Measurements from ENCODE around the gene CCDC71L. TPM values are rescaled to one million over a fixed set of nuclear protein-coding genes. Genes with fewer than 3 reads are reported as not detected.

The CCDC71L gene
- polyA plus RNA-seq, 3 donors, result 4.9 to 146 (median 60.8) TPM

DNA sequence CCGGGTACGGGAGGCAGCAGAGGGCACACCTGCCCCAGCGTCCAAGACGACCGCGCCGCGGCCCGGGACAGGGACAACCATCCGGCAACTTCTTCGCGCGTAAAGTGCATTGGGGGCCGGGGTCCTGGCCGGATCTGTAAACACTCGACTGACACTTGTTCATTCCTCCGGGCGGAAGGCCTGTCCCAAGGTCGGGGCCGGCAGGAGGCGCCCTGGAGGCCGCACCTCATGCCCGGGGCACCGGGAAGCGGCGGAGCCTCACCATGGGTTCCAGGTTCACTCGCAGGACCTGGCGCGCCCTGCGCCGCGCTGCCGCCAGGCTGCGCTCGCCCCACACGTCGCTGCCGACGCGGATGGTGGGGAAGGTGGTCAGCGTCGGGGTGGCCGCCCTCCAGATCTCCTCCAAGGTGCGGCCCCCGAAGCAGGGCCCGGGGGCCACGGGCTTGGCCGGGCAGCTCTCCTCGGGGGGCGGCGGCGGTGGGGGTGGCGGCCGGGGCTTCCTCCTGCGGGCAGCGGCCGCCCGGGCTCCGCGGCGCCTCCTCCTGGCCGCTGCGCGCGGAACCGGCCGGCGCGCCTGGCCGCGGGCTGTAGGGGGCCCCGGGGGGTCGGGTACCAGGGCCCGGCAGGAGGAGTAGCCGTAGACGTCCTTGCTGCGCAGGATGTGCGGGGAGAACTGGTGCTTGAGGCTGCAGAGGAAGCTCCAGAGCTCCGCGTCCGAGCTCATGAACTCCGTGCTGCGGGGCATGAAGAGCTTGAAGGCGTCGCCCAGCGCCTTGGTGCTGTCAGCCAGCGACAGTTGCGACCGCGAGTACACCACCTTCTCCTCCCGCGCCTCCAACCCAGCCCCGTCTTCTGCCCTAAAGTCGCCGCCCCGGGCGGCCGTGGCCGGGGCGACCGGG lies 746 bp downstream of the CCDC71L start:
- WGBS, 3 donors, result 0% methylated on average over 63 to 101 of the region's 101 CpGs
- peak overlapping the region; percentile 85 for H3K27ac ChIP-seq (ENCODE audit: low read depth, low read length)

DNA sequence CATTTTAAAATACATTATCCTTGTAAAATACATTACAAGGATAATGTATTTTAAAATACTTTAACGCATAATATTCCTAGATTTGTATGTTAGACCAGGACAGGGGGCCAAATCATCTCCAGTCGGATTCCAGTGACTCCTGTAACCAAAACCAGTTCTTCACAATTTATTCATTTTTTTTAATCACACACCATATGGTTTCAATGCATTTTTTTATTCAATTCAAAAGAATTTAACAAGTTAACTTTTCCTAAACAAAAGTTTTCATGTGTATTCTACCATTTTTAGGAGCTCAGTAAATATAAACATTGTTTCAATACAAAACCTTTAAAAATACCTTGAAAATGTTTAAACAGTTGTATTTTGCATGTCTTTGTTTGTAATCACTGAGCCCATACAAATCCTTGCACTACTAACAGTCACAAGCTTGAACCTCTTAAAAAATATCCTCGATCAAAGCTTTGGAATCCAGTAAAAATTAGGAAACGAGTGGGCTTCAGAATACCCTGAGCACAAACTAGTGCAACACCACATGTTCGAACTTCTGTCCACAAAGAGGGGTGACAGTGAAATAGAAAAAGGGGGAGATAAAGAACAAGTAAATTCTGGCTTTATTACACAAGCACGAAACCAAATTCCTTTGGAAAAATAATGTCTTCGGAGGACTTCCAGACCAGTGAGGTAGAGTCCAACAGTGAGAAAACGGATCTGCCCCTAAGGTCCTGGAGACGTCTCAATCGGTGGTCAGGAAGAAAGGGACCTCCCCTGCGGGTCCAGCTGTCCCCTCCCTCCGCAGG lies 1.6 kb downstream of the CCDC71L start:
- H3K27ac ChIP-seq (ENCODE audit: low read depth, low read length), result peak overlapping the region; percentile 85
- 17 to 23% (median 18%) methylated on average over 12 of the region's 12 CpGs for WGBS, 3 donors

DNA sequence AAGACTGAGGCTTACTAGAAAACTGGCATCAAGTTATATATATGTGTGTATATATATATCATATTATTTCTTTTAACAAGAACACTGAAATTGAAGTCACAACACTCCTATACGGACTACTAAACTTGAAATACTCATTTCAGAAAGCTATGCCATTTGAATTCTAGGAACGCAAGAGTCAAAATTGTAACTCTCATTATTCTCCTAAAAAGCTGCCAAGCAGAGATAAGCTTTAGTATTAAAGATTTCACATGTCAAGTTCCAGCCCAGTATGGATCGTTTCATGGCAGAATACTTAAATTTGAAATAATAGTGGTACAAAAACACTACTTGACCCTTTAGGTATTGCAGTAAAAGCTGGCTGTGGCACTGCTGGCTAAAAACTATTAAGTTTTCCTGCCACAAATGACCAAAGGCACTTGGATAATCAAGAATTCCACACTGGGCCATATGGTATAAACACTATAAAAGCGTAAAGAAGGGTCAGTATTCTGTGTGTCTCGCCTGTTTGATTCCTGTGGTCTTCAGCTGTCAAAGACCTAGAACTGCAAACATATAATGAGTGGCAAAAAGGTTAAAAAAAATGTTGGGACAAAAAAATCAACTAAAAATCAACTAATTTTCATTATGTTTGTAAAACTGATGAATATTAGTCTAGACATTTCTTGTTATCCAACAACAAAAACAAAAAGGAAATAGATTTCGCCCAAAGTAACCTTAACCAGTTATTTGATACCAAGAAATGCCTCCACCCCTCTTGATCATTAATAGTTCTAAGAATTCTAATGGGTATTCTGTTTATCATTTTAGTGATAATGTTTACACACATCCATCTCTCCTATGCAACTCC lies 2.4 kb downstream of the CCDC71L start:
- H3K27ac ChIP-seq (ENCODE audit: low read depth, low read length), result no peak overlapping the region
- 88 to 92% (median 92%) methylated on average over 6 of the region's 6 CpGs for WGBS, 3 donors

DNA sequence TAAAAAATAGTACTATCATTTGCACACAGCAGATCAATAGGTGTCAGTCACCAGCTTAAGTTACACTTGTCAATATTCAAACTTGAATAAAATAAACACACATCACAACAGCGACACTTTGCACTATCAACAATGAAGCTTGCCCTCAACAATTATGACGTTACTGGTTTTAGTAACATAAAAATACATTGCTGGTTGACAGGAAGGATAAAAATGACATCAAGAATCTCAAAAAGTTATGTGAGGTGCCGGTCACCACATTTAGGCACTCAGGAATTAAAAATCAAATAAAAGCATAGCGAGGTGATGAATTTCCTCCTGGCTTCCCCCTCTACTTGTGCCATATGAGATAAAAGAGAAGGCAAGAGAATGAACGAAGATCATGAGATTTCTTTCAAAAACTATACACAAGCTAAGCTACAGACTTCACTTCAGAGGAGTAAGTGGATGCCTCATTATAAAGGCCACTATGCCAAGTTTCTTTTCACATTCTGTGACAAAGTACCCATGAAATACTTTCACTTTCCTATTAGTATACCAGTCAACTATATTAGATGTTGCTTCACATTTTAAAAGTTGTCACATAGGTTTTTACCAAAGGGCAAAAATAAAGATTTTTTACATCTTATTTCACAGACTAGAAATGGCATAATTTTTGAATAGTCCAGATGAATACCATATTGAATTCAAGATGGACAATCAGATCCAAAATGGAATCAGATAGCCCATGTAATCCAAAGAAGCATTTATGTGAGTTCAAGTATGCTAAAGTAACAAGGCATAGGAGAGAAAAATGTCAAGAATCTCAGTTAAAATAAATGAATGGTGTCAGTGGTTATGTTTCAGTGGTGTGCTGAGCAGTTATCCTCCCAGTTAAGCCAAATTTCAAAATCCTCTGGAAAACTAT lies 3.6 kb downstream of the CCDC71L start:
- WGBS, 3 donors, result 53 to 72% (median 61%) methylated on average over 5 of the region's 5 CpGs
- no peak overlapping the region for H3K27ac ChIP-seq (ENCODE audit: low read depth, low read length)

DNA sequence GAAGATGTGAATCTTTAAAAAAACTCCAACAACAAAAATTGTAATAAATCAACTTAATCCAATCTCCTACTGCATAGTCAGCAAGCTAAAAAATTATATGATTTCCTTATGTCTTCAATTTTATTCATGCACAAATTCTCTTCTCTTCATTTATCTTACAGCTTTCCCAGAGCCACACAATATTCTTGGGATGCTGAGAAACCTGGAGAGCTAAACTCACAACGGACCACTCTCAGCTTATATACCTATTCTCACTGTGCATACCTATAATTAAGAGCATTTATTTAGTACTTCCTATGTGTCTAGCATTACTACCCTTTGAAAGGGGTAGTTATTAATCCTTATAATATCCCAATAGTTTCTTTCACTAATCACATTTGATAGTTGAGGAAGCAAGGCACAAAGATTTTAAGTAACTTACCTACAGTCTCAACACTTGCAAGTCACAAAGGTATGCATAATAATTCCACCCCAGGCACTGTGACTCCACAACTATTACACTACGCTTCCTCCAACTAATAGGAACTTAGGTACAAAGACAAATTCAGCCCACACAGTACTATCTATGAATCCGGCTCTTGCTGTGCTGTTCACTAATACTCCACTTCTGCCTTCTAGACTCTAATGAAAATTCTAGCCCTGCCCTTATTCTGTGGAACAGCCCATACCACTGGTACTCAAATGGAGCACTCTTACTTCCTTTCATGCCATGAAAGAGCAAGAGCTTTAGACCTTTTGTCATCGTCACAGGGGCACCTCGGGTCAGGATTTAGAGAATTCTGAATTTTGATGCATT lies 5.1 kb downstream of the CCDC71L start:
- 95 to 97% (median 96%) methylated on average over 5 of the region's 5 CpGs for WGBS, 3 donors
- no peak overlapping the region for H3K27ac ChIP-seq (ENCODE audit: low read depth, low read length)

DNA sequence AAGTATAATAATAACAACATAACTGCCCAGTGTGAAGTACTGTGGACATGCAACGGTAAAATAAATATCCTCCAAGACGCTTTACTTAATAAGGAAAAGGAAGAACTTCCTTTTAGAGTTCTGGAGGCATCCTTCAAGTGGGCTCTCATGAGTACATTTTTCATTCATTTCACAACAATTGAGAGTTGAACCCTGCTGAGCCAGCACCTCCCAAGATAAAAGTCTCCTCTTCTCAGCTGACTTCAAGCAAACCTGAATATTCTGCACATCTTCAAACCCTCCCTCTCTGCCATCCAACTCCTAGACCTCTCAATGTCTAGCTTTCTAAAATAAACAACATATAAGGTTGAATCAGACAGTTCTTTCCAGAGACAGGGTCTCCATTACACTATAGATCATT lies 7.5 kb downstream of the CCDC71L start:
- 40 to 85% (median 72%) methylated on average over 2 of the region's 2 CpGs for WGBS, 3 donors
- no peak overlapping the region for H3K27ac ChIP-seq (ENCODE audit: low read depth, low read length)

DNA sequence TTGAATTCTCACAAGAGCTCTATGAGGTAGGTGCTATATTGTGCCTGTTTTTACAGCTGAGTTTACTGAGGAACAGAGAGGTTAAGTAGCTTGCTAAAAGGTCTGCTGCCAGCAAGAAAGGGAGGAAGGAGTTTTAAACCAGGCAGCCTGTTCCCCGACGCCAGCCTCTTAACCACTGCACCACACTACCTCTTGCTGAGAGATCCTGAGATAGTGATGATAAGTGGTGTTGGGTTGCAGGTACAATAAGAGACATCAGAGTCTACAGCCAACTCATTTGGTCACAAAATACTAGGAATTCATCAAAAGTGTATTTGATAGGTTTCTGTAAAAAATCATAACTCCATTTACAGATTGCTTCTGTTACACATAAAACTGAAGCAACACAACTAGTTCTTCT lies 8.0 kb downstream of the CCDC71L start:
- 88 to 92% (median 88%) methylated on average over 2 of the region's 2 CpGs for WGBS, 3 donors
- H3K27ac ChIP-seq (ENCODE audit: low read depth, low read length), result no peak overlapping the region

DNA sequence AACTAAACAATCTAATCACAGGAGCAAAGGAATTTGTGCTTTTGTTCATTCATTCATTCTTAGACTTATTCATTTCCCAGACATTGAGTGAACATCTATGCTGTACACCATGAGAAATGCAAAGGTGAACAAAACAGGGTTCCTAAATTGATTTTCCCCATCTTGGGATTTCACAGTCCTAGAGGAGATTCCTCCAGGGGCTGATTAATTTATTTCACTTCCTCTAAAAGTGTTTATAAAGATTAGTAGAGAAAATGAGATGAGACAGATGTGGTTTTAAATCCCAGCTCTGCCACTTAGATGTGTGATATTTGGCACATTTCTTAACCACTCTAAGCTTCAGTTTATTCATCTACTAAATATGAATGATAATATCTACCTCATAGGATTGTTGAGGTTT lies 8.9 kb downstream of the CCDC71L start:
- no peak overlapping the region for H3K27ac ChIP-seq (ENCODE audit: low read depth, low read length)

DNA sequence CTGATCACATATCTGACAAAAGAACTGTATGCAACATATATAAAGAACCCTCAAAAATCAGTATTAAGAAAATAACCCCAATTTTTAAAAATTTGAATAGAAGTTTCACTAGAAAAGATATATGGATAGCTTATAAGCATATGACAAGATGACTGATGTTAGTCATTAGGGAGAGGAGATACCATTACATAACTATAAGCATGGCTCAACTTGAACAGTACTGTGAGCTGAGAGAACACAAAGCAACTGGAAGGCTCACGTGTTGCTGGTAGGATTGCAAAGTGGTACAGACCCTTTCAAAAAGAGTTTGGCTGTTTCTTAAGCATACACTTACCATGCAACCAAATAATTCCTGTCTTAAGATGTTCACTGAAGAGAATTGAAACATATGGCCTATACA lies 14.7 kb downstream of the CCDC71L start:
- WGBS, 3 donors, result 76 to 83% (median 81%) methylated on average over 1 of the region's 1 CpG
- H3K27ac ChIP-seq (ENCODE audit: low read depth, low read length), result no peak overlapping the region

DNA sequence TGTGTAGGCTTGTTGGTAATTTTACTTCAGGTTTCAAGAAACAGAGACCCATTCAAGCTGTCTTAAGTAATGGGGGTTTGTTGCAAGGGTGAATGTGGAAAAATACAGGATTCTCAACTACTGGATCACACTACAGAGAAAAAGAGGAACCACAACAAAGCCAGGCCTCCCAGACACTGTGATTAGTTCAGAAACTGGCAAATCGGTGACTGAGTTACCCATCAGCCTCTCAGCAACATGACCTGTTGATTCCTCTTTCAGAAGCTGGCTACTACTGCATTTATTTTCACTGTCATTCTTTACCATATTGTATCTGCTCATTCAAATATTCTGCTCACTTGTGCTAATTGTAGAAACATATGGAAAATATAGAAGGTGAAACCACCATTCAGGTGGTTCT lies 16.0 kb downstream of the CCDC71L start:
- WGBS, 3 donors, result 28 to 53% (median 40%) methylated on average over 1 of the region's 1 CpG
- H3K27ac ChIP-seq (ENCODE audit: low read depth, low read length), result no peak overlapping the region

DNA sequence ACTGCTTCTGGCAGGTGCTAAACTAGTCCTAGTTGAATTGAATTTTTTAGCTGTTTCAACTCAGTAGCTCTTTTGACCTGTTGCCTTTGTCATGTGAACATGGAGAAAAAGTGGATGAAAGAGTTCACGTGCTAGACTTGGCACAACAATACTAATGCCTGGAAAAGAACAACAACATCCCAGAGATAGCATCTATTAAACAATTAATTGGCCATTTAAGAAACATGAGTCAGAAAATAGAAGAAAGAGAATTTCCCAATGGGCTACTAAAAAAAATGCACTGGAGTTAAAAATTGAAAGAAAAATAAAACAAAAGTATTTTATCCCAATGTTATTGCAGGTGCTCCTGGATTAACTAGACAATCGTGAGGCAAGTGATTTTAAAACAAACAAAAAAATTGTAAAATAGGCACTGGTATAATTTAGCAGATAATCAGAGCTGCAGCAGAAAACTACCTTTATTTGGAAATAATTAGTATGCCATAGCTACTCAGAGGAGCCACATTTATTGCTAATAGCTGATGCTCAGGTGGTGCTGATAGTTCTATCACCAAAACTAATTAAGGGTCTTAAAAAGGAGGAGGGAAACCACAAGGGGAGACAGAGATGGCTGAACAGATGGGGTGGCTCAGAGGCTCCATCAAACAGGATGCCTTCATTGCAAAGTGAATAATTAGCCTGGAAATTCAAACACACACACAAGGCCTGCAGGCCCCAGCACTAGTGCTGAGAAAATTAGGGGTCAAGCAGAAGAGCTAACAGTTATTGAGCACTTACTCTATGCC lies 17.6 kb downstream of the CCDC71L start:
- 51 to 74% (median 66%) methylated on average over 2 of the region's 2 CpGs for WGBS, 3 donors
- H3K27ac ChIP-seq (ENCODE audit: low read depth, low read length), result no peak overlapping the region

DNA sequence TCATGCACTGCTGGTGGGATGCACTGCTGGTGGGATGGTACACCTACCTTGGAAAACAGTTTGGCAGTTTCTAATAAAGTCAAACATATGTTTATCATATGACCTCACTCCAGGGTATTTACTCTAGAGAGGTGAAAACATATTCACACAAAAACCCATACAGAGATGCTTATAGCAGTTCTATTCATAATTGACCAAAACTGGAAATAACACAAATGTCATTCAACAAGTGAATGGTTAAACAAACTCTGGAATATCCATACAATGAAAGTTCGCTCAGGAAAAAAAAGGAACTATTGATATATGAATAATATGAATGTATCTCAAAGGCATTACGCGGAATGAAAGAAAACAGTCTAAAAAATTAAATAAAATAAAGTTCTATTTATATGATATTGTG lies 19.5 kb downstream of the CCDC71L start:
- 93 to 96% (median 94%) methylated on average over 3 of the region's 3 CpGs for WGBS, 3 donors

DNA sequence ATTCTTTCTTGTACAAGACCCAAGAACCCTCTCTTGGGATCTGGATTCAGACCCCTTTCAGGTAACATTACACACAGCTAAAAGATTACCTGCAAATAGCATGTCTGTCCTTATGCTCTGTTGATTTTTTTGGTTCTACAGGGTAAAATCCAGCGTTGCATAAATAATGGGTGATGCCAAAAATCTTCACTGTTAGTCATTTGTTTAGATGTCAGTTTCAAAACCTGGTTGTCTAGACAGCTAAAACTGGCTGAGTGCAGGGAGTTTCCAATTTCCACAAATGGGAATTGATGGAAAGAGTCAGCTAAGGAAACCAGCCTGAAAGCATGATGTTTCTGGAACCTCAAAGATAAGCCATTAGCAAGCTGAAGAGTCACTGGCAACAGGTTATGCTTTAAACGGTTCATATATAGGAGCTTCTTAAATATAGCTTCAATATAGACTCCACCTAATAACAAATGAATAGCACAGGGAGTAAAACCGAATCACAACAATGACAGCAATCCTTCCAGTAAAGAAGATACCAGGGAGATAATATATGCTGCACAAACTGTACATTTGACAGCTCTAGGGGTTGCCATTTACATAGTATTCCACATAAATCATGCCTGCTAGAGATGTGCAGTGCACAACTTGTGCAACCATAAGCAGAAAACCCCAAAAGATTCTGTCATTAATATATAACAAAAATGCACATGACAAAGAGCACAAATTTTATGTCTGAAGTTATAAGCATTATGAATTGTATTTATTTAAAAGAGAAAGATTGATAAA lies 20.4 kb downstream of the CCDC71L start:
- no peak overlapping the region for H3K27ac ChIP-seq (ENCODE audit: low read depth, low read length)
- 67 to 79% (median 73%) methylated on average over 3 of the region's 3 CpGs for WGBS, 3 donors

More for the DNA sequence above, 19.5 kb downstream of the CCDC71L start:
- no peak overlapping the region for H3K27ac ChIP-seq (ENCODE audit: low read depth, low read length)

DNA sequence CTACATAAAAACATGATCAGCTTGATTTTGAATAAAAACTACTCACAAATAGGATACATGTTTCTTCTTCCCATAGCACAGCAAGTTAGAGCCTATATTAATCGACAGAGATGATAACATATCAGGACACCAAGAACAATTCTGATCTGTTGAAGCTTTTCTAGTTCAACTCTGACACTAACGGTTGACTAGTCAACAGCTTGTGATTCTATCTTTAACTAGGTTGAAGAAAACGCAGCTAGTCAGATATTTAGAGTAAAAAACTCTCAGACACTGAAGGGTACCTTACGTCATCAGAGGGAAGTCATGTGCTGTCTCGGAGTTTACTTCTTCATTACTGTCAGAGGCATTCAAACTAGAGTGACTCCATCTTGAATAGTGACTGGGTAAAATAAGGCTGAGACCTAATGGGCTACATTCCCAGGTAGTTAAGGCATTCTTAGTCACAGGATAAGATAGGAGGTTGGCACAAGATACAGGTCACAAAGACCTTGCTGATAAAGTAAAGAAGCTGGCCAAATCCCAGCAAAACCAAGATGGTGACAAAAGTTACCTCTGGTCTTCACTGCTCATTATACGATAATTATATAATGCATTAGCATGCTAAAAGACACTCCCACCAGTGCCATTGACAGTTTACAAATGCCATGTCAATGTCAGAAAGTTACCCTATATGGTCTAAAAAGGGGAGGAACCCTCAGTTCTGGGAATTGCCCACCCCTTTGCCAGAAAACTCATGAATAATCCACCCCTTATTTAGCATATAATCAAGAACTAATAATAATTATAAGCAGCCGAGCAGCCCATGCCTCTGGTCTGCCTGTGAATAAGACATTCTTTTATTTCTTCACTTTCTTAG lies 21.3 kb downstream of the CCDC71L start:
- 67 to 84% (median 84%) methylated on average over 7 of the region's 7 CpGs for WGBS, 3 donors
- H3K27ac ChIP-seq (ENCODE audit: low read depth, low read length), result no peak overlapping the region

DNA sequence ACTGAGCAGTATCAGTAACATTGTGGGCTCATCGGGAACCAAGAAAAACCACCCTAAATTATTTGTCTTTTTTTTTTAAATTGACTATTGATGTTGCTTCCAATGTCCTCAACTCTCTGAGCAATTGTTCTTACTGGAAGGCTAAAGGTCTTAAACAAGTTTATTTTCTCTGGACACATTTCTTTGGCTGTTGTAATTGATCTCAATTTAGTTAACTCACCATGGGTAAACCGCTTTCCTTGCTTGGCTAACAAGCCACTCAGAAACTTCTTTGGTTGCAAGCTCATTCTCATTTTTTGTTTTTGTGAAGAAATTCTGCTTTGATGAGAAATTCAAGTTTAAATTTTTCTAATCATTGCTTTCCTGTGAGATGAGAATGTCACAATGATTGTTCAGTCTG lies 25.5 kb downstream of the CCDC71L start:
- 79 to 88% (median 85%) methylated on average over 2 of the region's 2 CpGs for WGBS, 3 donors
- H3K27ac ChIP-seq (ENCODE audit: low read depth, low read length), result no peak overlapping the region
